Activated gamma-delta T cell treated with anti-CD3 and anti-CD28 coated beads, Interleukin-2, amount 50 U/mL, for 16 hours (primary cell): ENCODE data around the gene ST13.
"Not testable (repeated sequence)": the region's sequence is repeated elsewhere in the genome, so short reads cannot be mapped to it uniquely, and the experiment has no call there.

Experiments used
- DNase-seq: peaks from one replicate; pipeline ENCODE4 v3.0.0-alpha.2; 2020; ENCODE audit warnings: low read depth

ST13 gene

GRCh38 chr22:40856513-40857308 is at the start of gene ST13, which contains the start of gene XPNPEP3:
ST13 (minus strand) TSS chr22:40856639; CDS start chr22:40856540, 99 bp downstream.
XPNPEP3 (plus strand) TSS chr22:40857148; CDS start chr22:40857182, 34 bp downstream.
- peak; percentile 93 for DNase-seq

GRCh38 chr22:40904101-40904500 is 47.7 kb upstream of the ST13 start:
- DNase-seq, result no peak

GRCh38 chr22:40898850-40899357 is 42.5 kb upstream of the ST13 start:
- DNase-seq, result no peak

- DNase-seq, result no peak
Observed at GRCh38 chr22:40894417-40894816, 38.0 kb upstream of the ST13 start.

GRCh38 chr22:40890881-40891280 is 34.4 kb upstream of the ST13 start:
- DNase-seq, result no peak

GRCh38 chr22:40889116-40889515 is 32.7 kb upstream of the ST13 start:
- DNase-seq, result no peak

- no peak for DNase-seq
Observed at GRCh38 chr22:40878922-40879321, 22.5 kb upstream of the ST13 start.

- no peak for DNase-seq
Observed at GRCh38 chr22:40877488-40877887, 21.0 kb upstream of the ST13 start.

- DNase-seq, result no peak
Observed at GRCh38 chr22:40876907-40877306, 20.5 kb upstream of the ST13 start.

- no peak for DNase-seq
Observed at GRCh38 chr22:40875111-40875510, 18.7 kb upstream of the ST13 start.

- DNase-seq, result no peak
Observed at GRCh38 chr22:40874016-40874415, 17.6 kb upstream of the ST13 start.

GRCh38 chr22:40868379-40868778 is 11.9 kb upstream of the ST13 start:
- not testable (repeated sequence) for DNase-seq

GRCh38 chr22:40867109-40867508 is 10.7 kb upstream of the ST13 start:
- no peak for DNase-seq

- no peak for DNase-seq
Observed at GRCh38 chr22:40862537-40862936, 6.1 kb upstream of the ST13 start.

GRCh38 chr22:40862013-40862412 is 5.6 kb upstream of the ST13 start, which contains the start of gene DNAJB7:
DNAJB7 (minus strand) TSS chr22:40862113; CDS start chr22:40861994, 119 bp downstream.
- no peak for DNase-seq

GRCh38 chr22:40857309-40857855 is 943 bp upstream of the ST13 start:
- no peak for DNase-seq

GRCh38 chr22:40855979-40856512 is 393 bp downstream of the ST13 start:
- no peak for DNase-seq

- DNase-seq, result no peak
Observed at GRCh38 chr22:40855071-40855978, 1.1 kb downstream of the ST13 start.

GRCh38 chr22:40853961-40854360 is 2.5 kb downstream of the ST13 start:
- DNase-seq, result no peak

GRCh38 chr22:40853333-40853732 is 3.1 kb downstream of the ST13 start:
- no peak for DNase-seq

- not testable (repeated sequence) for DNase-seq
Observed at GRCh38 chr22:40845816-40846215, 10.6 kb downstream of the ST13 start.

GRCh38 chr22:40844951-40845350 is 11.5 kb downstream of the ST13 start:
- no peak for DNase-seq
